Endothelial cell of umbilical vein (primary cell): ENCODE data around the gene DSG3. TPM values are rescaled to one million over a fixed set of nuclear protein-coding genes. Genes with fewer than 3 reads are reported as not detected.

ENCODE experiments used
- BruUV-seq: library from RNA; stranded (reverse); fragments of 400-500 nt; replicated peaks from 2 replicates; lab custom pipeline; 2021; lab: Mats Ljungman, UMichigan
- CTCF ChIA-PET: fragments of 300-600, 350-600 bp; sonication (Branson Sonifier 250); formaldehyde crosslinking; loops from one replicate; lab custom pipeline; 2021; ENCODE audit warnings: antibody characterized with exemption, inconsistent platforms; lab: Charles Lee
- POLR2A ChIA-PET: fragments of 300-600, 350-600 bp; sonication (Branson Sonifier 250); formaldehyde crosslinking; loops from one replicate; lab custom pipeline; 2021; ENCODE audit warnings: antibody characterized with exemption, inconsistent platforms; lab: Charles Lee
- DNase-seq: peaks from one replicate; pipeline ENCODE4 v3.0.0-alpha.2; 2011; ENCODE audit warnings: low read depth, low spot score
- FAIRE-seq: peaks from 2 replicates; lab custom pipeline; 2011; peaks lifted over from hg19 to GRCh38; lab: Jason Lieb, UNC
- H2AFZ ChIP-seq: 2 replicates; pipeline ENCODE4 v1.6.0; 2012; ENCODE audit warnings: low read depth, low read length, control low read depth, inconsistent platforms
- H3K27ac ChIP-seq: 2 replicates; pipeline ENCODE4 v1.5.1; 2011; ENCODE audit warnings: low read depth, mild to moderate bottlenecking, control low read depth, low read length, moderate library complexity; ENCODE audit not compliant: insufficient read depth
- H3K27me3 ChIP-seq, 2 experiments: 2 replicates each; pipeline versions ENCODE4 v1.6.0 to v1.6.1; 2011; ENCODE audit warnings: low read length in 2 of 2, mixed read lengths in 1 of 2; ENCODE audit not compliant: control insufficient read depth in 2 of 2, insufficient read depth in 2 of 2
- H3K36me3 ChIP-seq, 2 experiments: 2 replicates in 1 of 2; 3 replicates in 1 of 2; pipeline ENCODE4 v1.5.1; 2011; ENCODE audit warnings: low read length in 2 of 2, mild to moderate bottlenecking in 1 of 2, moderate library complexity in 1 of 2; ENCODE audit not compliant: control insufficient read depth in 2 of 2, insufficient read depth in 2 of 2; ENCODE audit errors: extremely low read depth in 1 of 2
- H3K4me1 ChIP-seq: 3 replicates; pipeline ENCODE4 v1.5.1; 2011; ENCODE audit warnings: mild to moderate bottlenecking, low read length; ENCODE audit not compliant: control insufficient read depth, insufficient read depth; ENCODE audit errors: extremely low read depth
- H3K4me2 ChIP-seq: 2 replicates; pipeline ENCODE4 v1.6.1; 2011; ENCODE audit warnings: low read length, control low read depth, mixed read lengths; ENCODE audit not compliant: insufficient read depth
- H3K4me3 ChIP-seq, 3 experiments: fragments of 200-600 bp in 1 of 3; sonication (generic), shearing (Covaris generic) in 1 of 3; replicated peaks in 1 of 3; 2 replicates each; pipeline ENCODE4 v1.5.1; 2011 to 2016; ENCODE audit warnings: control low read depth in 3 of 3, low read length in 3 of 3, mild to moderate bottlenecking in 2 of 3, inconsistent platforms in 1 of 3, low read depth in 1 of 3, moderate library complexity in 1 of 3; ENCODE audit not compliant: insufficient read depth in 1 of 3
- H3K79me2 ChIP-seq: 2 replicates; pipeline ENCODE4 v1.6.0; 2012; ENCODE audit warnings: low read length, inconsistent platforms; ENCODE audit not compliant: control insufficient read depth, insufficient read depth
- H3K9ac ChIP-seq: replicated peaks from 2 replicates; pipeline ENCODE3; 2011; ENCODE audit warnings: low read length, control low read depth; ENCODE audit not compliant: insufficient read depth; ENCODE audit errors: extremely low read depth
- H3K9me1 ChIP-seq: replicated peaks from 3 replicates; pipeline ENCODE4 v1.6.0; 2011; ENCODE audit warnings: mild to moderate bottlenecking, low read length; ENCODE audit not compliant: control insufficient read depth, insufficient read depth; ENCODE audit errors: extremely low read depth
- H3K9me3 ChIP-seq: replicated peaks from 2 replicates; pipeline ENCODE4 v1.5.1; 2012; ENCODE audit warnings: low read length, inconsistent platforms; ENCODE audit not compliant: control insufficient read depth, insufficient read depth
- H4K20me1 ChIP-seq: replicated peaks from 2 replicates; pipeline ENCODE3; 2011; ENCODE audit warnings: mild to moderate bottlenecking, low read length; ENCODE audit not compliant: control insufficient read depth, insufficient read depth; ENCODE audit errors: extremely low read depth
- CTCF ChIP-seq, 2 donors: IDR thresholded peaks; 1 replicate in 1 of 2; 2 replicates in 1 of 2; pipeline ENCODE4 v1.5.1; 2011; ENCODE audit warnings: low read length in 2 of 2, mild to moderate bottlenecking in 2 of 2, moderate library complexity in 2 of 2, control low read depth in 1 of 2, inconsistent platforms in 1 of 2, low read depth in 1 of 2; ENCODE audit not compliant: insufficient read depth in 1 of 2; ENCODE audit errors: extremely low read depth in 1 of 2
- EZH2 ChIP-seq: IDR thresholded peaks from 2 replicates; pipeline ENCODE4 v1.6.1; 2012; ENCODE audit warnings: borderline replicate concordance, low read depth, mild to moderate bottlenecking, moderate library complexity, low read length, inconsistent platforms; ENCODE audit not compliant: severe bottlenecking
- FOS ChIP-seq: IDR thresholded peaks from 2 replicates; pipeline ENCODE4 v1.6.1; 2011; ENCODE audit warnings: mild to moderate bottlenecking, low read length, moderate library complexity, borderline replicate concordance; ENCODE audit not compliant: insufficient read depth
- GATA2 ChIP-seq: IDR thresholded peaks from 2 replicates; pipeline ENCODE4 v1.7.0; 2011; ENCODE audit warnings: low read depth, mild to moderate bottlenecking, moderate library complexity, mixed read lengths, low read length; ENCODE audit not compliant: insufficient read length, insufficient read depth
- JUN ChIP-seq: IDR thresholded peaks from 2 replicates; pipeline ENCODE4 v1.6.1; 2011; ENCODE audit warnings: borderline replicate concordance, low read depth; ENCODE audit not compliant: insufficient read length, insufficient read depth
- MAX ChIP-seq: IDR thresholded peaks from 2 replicates; pipeline ENCODE4 v1.6.1; 2011; ENCODE audit not compliant: insufficient read depth, insufficient read length
- MYC ChIP-seq: IDR thresholded peaks from one replicate; pipeline ENCODE4 v1.6.1; 2011; ENCODE audit warnings: mild to moderate bottlenecking, low read depth, low read length
- POLR2A ChIP-seq: IDR thresholded peaks from 2 replicates; pipeline ENCODE4 v1.6.1; 2012; ENCODE audit warnings: low read depth, mild to moderate bottlenecking, control low read depth, low read length
- POLR2AphosphoS5 ChIP-seq: IDR thresholded peaks from 2 replicates; pipeline ENCODE4 v1.6.1; 2012; ENCODE audit warnings: low read depth, mild to moderate bottlenecking, control low read depth, low read length, moderate library complexity; ENCODE audit not compliant: insufficient read depth
- dilution Hi-C: fragments of 300-500 bp; cut with MboI; formaldehyde crosslinking; loops from one replicate; pipeline ENCODE4 v1.15.0; 2019; ENCODE audit warnings: low sequenced_read_pairs; ENCODE audit not compliant: extremely low pct_ligation_motif_present
- intact Hi-C: fragments of 100-400 bp; cut with micrococcal nuclease; formaldehyde crosslinking; loops from one replicate; pipeline ENCODE4 v1.10.0; 2022
- polyA plus RNA-seq, 4 experiments: library from polyadenylated mRNA; depleted of rRNA in 3 of 4; stranded (reverse) in 3 of 4; unstranded in 1 of 4; fragments of >200 nt; gene quantifications; 2 replicates each; pipeline versions ENCODE4 v1.2.1 to v1.2.3, GENCODE V29; 2011 to 2012; ENCODE audit warnings: missing spikeins in 1 of 4
- total RNA-seq: library from RNA; stranded (reverse); gene quantifications from 2 replicates; pipeline ENCODE4 v1.2.3, GENCODE V29; 2021

The DSG3 gene
- total and polyA plus RNA-seq, 2 donors (not counting 3 experiments of a cell fraction or from before 2014, with no cell fraction given): 0.07 TPM; not detected in 1

- CTCF ChIA-PET: interaction anchor here (2.6 kb wide), 1 partner anchor 9 kb away, joined by 8 read pairs; no protein-coding TSS in a partner anchor
- Histone ChIP-seq H3K79me2 (no peaks in the 10 kb centered on the region), H3K27ac (no peak overlapping the region), H3K27me3 (no peaks in the 10 kb centered on the region), H3K9me1 (no peaks in the 10 kb centered on the region), H3K9me3 (no peaks in the 10 kb centered on the region), H3K4me2 (no peak overlapping the region), H3K4me1 (no peaks in the 10 kb centered on the region), H4K20me1 (no peaks in the 10 kb centered on the region), H3K4me3 (no peak overlapping the region), H3K9ac (no peak overlapping the region), H3K36me3 (no peaks in the 10 kb centered on the region), H2AFZ (no peak overlapping the region)
- BruUV-seq: no TSS peak
- no peak for DNase-seq
- dilution Hi-C loops: no loop called here
- intact Hi-C loops: no loop called here
- POLR2A ChIA-PET: no interaction called here
- TF ChIP-seq GATA2: no peak
- TF ChIP-seq POLR2AphosphoS5: no peak
- no peak for TF ChIP-seq CTCF (IDR thresholded peaks at IDR 0.05; ENCODE audit: extremely low read depth in 1 of 2, insufficient read depth in 1 of 2, low read depth in 1 of 2, low read length in 2 of 2)
- no peak for TF ChIP-seq FOS
- TF ChIP-seq MAX: no peak
- TF ChIP-seq JUN: no peak
- no peak for TF ChIP-seq POLR2A
- no peak for TF ChIP-seq EZH2
- no peak for TF ChIP-seq MYC
- no peak for FAIRE-seq
Observed at GRCh38 chr18:31439807-31440325, 7.7 kb upstream of the DSG3 start.
